ENCODE measurements around the gene TMUB2.
A peak's percentile ranks its signal among the peaks of the same experiment; 100 is the strongest.

The TMUB2 gene

DNA sequence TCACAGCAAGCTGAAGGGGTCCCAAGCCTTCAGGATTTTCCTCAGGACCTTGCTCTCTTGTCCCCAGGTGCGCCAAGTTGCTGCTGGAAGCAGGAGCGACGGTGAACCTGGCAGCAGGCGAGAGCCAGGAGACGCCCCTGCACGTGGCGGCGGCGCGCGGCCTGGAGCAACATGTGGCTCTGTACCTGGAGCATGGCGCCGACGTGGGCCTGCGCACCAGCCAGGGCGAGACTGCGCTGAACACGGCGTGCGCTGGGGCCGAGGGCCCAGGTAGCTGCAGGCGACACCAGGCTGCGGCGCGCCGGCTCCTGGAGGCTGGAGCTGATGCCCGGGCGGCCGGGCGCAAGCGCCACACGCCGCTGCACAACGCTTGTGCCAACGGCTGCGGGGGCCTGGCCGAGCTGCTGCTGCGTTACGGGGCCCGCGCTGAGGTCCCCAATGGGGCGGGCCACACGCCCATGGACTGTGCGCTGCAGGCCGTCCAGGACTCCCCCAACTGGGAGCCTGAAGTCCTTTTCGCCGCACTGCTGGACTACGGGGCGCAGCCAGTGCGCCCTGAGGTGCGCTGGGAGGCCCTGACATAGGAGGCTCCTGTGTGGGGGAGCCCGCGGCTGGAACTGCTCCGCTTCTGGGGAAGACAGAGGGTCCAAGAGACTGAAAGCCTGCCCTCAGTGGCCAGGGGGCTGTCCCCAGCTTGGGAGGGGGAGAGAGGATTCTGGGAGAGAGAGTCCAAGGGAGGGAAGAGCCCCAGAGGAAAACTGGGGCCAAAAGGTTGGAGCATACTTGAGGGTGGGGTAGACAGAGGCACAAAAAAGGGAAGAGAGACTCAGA, 9.9 kb upstream of the TMUB2 start:
- no peak for DNase-seq

GRCh38 chr17:44177640-44178039, 9.1 kb upstream of the TMUB2 start:
- no peak for DNase-seq

GRCh38 chr17:44178133-44178532, 8.6 kb upstream of the TMUB2 start:
- no peak for DNase-seq

DNA sequence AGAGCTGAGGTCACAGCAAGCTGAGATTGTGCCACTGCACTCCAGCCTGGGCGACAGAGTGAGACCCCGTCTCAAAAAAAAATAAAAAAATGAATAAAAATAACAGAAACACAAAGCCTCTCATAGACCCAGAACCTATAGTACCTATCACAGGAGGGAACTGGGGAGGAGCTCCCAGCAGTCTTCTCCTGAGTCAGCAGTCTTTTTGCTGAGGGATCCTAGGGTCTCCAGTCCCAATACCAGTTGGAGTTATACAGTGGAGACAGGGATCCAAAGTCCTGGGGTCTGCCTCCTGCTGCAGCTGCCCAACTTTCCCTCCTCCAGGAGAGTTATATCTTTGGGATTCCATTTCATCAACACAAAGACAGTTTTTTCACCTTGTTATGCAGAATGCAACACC, 3.7 kb upstream of the TMUB2 start:
- DNase-seq, result no peak

DNA sequence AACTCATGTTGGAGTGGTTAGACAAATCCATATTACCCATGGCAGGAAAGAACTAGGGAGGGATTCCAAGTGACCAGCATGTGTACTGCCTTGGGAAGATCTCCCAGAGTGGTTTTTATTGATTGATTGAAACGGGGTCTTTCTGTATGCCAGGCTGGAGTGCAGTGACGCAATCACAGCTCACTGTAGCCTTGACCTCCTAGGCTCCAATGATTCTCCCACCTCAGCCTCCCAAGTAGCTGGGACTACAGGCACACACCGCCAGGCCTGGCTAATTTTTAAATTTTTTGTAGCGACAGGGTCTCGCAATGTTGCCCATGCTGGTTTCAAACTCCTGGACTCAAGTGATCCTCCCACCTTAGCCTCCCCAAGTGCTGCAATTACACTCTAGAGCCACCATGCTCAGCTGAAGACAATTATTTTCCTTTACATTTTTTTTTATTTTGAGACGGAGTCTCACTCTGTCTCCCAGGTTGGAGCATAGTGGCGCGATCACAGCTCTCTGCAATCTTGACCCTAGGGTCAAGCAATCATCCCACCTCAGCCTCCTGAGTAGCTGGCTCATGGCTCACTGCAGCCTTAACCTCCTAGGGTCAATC, 2.5 kb upstream of the TMUB2 start:
- DNase-seq, result no peak

- no peak for DNase-seq
Observed at GRCh38 chr17:44187131-44187899, 543 bp downstream of the TMUB2 start.

- DNase-seq, result no peak
Observed at GRCh38 chr17:44188576-44189403, 2.0 kb downstream of the TMUB2 start.

DNA sequence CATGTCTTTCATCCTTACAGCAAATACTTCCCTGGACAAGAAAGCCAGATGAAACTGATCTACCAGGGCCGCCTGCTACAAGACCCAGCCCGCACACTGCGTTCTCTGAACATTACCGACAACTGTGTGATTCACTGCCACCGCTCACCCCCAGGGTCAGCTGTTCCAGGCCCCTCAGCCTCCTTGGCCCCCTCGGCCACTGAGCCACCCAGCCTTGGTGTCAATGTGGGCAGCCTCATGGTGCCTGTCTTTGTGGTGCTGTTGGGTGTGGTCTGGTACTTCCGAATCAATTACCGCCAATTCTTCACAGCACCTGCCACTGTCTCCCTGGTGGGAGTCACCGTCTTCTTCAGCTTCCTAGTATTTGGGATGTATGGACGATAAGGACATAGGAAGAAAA, 3.7 kb downstream of the TMUB2 start:
- DNase-seq, result no peak

GRCh38 chr17:44191369-44191768, 4.6 kb downstream of the TMUB2 start:
- no peak for DNase-seq

GRCh38 chr17:44191941-44192496, 5.2 kb downstream of the TMUB2 start:
- no peak for DNase-seq

GRCh38 chr17:44192750-44193149, 6.0 kb downstream of the TMUB2 start:
- DNase-seq, result no peak

- no peak for DNase-seq
Observed at GRCh38 chr17:44193326-44194084, 6.7 kb downstream of the TMUB2 start.

GRCh38 chr17:44197107-44197506, 10.3 kb downstream of the TMUB2 start:
- DNase-seq, result no peak

DNA sequence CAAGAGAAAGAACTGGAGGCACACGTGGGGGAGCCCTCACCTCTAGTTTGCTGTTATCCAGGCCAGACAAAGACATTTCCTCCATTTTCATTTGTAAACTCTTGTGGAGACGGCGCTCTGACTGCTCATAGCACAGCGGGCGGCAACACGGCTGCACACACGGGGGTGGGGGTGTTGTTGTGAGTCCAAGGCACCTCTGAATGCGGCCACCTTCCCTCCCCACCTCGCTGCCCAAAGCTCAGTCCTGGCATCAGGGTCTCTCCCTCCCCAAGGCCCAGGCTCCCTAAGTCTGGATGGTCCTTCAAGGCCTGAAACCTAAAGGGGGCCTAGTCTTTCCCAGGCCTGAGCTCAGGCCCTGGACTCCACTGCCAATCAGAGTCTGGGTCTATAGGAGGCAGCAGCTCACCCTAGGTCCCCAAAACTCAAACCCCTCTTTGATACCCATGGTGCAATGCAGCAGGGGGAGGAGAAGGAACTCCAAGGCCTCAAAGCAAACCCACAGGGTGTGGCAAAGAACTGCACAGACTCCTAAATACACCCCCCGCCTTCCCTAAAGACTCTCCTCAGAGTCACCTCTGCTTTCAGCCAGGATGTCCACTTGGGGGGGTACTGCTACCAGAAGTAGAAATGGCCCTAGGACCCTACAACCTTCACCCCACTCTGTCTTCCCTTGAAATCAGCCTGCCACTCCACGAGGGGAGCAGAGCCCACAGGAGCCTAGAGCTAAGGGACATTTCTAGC, 11.4 kb downstream of the TMUB2 start:
- DNase-seq, result peak in 1 of 2 donors; percentile 91

DNA sequence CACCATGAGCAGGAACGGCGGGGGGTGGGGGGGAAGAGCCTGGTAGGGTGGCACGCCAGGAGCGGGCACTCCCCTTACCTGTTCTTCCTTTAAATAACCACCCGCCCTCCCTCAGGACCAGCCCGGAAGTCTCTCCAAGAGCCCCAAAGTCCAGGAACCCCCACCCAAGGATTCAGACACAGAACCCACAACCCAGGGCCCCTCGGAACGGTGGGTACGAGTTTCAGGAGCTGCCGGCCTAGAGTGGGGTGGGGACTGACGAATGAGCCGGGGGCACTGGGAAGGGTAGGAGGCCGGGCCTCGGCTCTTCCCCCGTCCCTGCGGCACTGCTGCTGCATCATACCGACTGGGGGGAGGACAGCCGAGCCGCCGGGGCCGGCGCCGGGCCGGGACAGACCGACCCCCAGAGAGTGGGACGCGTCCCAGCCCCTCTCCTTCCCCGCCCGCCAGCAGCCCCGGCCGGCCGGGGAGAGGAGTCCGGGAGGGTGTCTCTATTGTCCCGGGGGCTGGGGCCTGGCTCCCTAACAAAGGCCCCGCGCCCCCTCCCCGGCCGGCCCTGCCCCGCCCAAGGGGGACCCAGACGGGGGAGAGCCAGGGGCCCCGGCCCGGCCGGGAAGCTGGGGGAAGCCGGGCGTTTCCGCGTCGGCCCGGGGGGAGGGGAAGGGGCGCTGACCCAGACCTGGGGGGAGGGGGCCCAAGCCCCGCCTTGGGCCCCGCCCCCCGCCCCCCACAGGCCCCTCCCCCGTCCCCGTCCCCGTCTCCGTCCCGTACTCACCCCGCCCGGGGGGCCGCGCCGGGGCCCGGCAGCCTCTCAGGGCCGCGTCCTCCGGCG, 12.2 kb downstream of the TMUB2 start:
- DNase-seq, result peak in 1 of 2 donors; percentile 77

DNA sequence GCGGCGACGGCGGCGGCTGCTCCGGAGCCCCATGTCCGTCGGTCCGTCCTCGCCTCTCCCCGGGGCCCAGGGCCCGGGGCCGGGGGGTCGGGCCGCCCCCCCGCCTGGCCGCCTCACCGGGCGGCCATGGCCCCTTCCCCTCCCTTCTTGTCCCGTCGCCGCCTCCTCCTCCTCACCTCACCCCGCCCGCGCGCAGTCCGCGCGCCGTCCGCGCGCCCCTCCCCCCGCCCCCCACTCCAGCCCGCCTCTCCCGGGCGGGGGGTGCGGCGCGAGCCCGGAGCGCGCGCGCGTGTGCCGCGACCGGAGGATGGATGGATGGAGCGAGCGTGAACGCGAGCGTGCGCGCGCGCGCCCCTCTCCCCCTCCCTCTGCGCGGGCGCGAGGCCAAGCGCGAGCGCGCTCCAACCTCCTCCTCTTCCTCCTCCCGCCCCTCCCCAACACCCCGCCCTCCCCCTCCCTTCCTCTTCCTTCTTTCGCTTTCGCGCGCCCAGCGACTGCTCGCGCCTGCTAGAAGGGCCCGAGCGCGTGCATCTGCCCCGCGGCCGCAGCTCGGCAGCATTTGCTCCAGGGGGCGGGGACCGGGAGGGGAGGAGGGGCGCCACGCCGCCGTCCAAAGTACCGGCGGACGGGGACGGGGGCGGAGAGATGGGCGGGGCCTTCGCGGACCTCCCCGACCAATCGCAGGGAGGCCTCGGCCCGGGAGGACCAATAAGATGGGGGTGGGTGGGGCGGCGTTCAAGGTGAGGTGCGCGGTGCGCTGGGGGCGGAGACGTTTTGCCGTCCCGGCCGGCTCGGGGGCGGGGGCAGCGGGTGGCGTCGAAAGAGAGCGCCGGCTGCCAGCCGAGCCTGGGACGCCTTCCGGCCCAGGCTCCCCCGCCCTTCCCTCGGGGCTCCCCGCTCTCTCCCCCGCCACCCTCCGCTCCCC, 13.0 kb downstream of the TMUB2 start, which contains the start of gene ATXN7L3:
Gene ATXN7L3, minus strand, starts transcription at position 332 of the 925 bp plus-strand sequence. CDS start 1,814 bp downstream, outside the sequence.
- peak; percentile 94 to 95 for DNase-seq

- no peak for DNase-seq
Observed at GRCh38 chr17:44200478-44201155, 13.8 kb downstream of the TMUB2 start.

GRCh38 chr17:44202756-44203155, 16.0 kb downstream of the TMUB2 start:
- DNase-seq, result no peak

Data from bone marrow (tissue), 2 donors.